ENCODE measurements around the gene FOXN1. TPM values are rescaled to one million over a fixed set of nuclear protein-coding genes. Genes with fewer than 3 reads are reported as not detected.

The FOXN1 gene
- total and polyA plus RNA-seq, 2 of the 13 experiments (the other 11 are each of a cell fraction or from before 2014, with no cell fraction given): 0.01 TPM; not detected in 1

DNA sequence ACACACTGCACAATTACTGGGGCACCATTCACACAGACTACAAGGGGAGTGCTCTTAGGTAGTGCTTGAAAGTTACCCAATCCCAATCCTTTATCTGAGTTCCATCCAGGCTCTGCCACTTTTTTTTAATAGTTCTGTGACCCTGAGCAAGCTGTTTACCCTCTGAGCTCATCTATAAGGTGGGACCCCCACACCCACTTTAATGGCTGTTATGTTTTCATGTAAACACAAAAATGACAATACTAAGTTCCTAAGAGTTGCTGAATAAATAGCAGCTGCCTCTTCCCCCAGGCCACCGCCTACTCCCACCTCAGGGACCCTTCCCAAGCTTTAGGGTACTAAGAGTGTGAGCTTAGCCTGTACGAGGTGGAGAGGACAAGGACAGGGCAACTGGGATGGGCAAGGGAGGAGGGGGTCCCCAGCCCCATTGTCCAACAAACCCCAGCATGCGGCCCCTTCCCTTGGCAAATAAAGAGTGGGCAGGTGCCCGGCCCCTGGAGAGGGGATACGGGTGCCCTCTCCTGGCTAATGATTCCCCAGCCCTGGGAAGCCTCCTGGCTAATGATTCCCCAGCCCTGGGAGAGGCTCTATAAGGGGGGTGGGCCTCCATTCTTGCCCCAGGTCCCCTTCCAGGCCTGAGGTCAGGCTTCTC lies 18.1 kb upstream of the FOXN1 start:
- no peak overlapping the region for H3K9ac ChIP-seq (ENCODE audit: insufficient read depth, low read depth, low read length)
- H3K4me1 ChIP-seq (ENCODE audit: insufficient read depth, low read length): peaks cover 54% of the 10 kb centered on the region
- BruUV-seq (replicated peaks): no TSS peak
- peak; percentile 58 for FAIRE-seq
- peaks cover 0 to 6% of the 10 kb centered on the region in 2 experiments; a peak in 1 of 5 replicates for H3K27me3 ChIP-seq (ENCODE audit: control insufficient read depth in 1 of 2, insufficient read depth in 2 of 2, low read length in 2 of 2)
- intact Hi-C loops (cut with micrococcal nuclease; ENCODE audit: unreplicated experiment): no loop called here
- POLR2A ChIA-PET: interaction anchor here (0.9 to 1.7 kb wide), 4 partner anchors 83 to 142 kb away, joined by 3 to 4 read pairs (median 4); partner anchors contain the start of gene PIGS
- CTCF ChIA-PET (ENCODE audit: low intra/inter-chr PET ratio, low total read pairs): interaction anchor here (1.2 kb wide), 1 partner anchor 53 kb away, joined by 3 read pairs; no protein-coding TSS in a partner anchor
- peak; percentile 90 for ATAC-seq
- H3K9me3 ChIP-seq (ENCODE audit: low read length): no peaks in the 10 kb centered on the region
- no peaks in the 10 kb centered on the region for H3K36me3 ChIP-seq (replicated peaks in 1 of 2; ENCODE audit: control insufficient read depth in 1 of 2, insufficient read depth in 2 of 2, low read length in 2 of 2)
- no peak overlapping the region for H3K27ac ChIP-seq (ENCODE audit: extremely low read length, insufficient read depth, low read length)
- WGBS (ENCODE audit: low lambda C conversion rate): 5% methylated on average over 5 of the region's 5 CpGs
- no peaks in the 10 kb centered on the region; the same call in 1 of the 2 replicates for H4K20me1 ChIP-seq (ENCODE audit: insufficient read depth, low read length)
- in situ Hi-C loops (cut with HindIII; ENCODE audit: extremely low pct_ligation_motif_present, low pct_unique_long_range_greater_than_20kb): no loop called here
- no peaks in the 10 kb centered on the region for H3K79me2 ChIP-seq (ENCODE audit: insufficient read depth, low read length)
- H3K4me2 ChIP-seq (ENCODE audit: low read depth, low read length): peak overlapping the region; percentile 60
- peak; percentile 39 for DNase-seq (ENCODE audit: low spot score)
- peak overlapping the region in 2 of 3 experiments; percentile 11 to 50; a peak in 1 of 6 replicates for H3K4me3 ChIP-seq (replicated peaks in 1 of 3; ENCODE audit: insufficient read depth in 1 of 3, low read depth in 2 of 3, low read length in 3 of 3)
- H2AFZ ChIP-seq (ENCODE audit: low read length): no peak overlapping the region
- TF ChIP-seq, protein P1, sequence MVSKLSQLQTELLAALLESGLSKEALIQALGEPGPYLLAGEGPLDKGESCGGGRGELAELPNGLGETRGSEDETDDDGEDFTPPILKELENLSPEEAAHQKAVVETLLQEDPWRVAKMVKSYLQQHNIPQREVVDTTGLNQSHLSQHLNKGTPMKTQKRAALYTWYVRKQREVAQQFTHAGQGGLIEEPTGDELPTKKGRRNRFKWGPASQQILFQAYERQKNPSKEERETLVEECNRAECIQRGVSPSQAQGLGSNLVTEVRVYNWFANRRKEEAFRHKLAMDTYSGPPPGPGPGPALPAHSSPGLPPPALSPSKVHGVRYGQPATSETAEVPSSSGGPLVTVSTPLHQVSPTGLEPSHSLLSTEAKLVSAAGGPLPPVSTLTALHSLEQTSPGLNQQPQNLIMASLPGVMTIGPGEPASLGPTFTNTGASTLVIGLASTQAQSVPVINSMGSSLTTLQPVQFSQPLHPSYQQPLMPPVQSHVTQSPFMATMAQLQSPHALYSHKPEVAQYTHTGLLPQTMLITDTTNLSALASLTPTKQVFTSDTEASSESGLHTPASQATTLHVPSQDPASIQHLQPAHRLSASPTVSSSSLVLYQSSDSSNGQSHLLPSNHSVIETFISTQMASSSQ (IDR thresholded peaks at IDR 0.05; ENCODE audit: low read depth): peak; percentile 92; the same call in 1 of the 2 replicates
- TF ChIP-seq, protein P1 (CRISPR knock-in tag; IDR thresholded peaks at IDR 0.05; ENCODE audit: borderline replicate concordance): peak; percentile 90
- TF ChIP-seq MAZ (IDR thresholded peaks at IDR 0.05; ENCODE audit: borderline replicate concordance, low read depth, low read length) (no peak), MAZ (CRISPR knock-in tag; IDR thresholded peaks at IDR 0.05; ENCODE audit: low read depth) (peak; percentile 14; the same call in 1 of the 2 replicates), SNAI1 (CRISPR knock-in tag; IDR thresholded peaks at IDR 0.05; ENCODE audit: borderline replicate concordance) (no peak), ZNF549 (CRISPR knock-in tag; IDR thresholded peaks at IDR 0.05) (no peak), XRCC5 (optimal IDR thresholded peaks at IDR 0.05; ENCODE audit: low read length) (peak; percentile 7), GATAD2A (CRISPR knock-in tag; IDR thresholded peaks at IDR 0.05) (peak; percentile 58), BCL6 (CRISPR knock-in tag; IDR thresholded peaks at IDR 0.05) (no peak)
- TF ChIP-seq, protein P2, sequence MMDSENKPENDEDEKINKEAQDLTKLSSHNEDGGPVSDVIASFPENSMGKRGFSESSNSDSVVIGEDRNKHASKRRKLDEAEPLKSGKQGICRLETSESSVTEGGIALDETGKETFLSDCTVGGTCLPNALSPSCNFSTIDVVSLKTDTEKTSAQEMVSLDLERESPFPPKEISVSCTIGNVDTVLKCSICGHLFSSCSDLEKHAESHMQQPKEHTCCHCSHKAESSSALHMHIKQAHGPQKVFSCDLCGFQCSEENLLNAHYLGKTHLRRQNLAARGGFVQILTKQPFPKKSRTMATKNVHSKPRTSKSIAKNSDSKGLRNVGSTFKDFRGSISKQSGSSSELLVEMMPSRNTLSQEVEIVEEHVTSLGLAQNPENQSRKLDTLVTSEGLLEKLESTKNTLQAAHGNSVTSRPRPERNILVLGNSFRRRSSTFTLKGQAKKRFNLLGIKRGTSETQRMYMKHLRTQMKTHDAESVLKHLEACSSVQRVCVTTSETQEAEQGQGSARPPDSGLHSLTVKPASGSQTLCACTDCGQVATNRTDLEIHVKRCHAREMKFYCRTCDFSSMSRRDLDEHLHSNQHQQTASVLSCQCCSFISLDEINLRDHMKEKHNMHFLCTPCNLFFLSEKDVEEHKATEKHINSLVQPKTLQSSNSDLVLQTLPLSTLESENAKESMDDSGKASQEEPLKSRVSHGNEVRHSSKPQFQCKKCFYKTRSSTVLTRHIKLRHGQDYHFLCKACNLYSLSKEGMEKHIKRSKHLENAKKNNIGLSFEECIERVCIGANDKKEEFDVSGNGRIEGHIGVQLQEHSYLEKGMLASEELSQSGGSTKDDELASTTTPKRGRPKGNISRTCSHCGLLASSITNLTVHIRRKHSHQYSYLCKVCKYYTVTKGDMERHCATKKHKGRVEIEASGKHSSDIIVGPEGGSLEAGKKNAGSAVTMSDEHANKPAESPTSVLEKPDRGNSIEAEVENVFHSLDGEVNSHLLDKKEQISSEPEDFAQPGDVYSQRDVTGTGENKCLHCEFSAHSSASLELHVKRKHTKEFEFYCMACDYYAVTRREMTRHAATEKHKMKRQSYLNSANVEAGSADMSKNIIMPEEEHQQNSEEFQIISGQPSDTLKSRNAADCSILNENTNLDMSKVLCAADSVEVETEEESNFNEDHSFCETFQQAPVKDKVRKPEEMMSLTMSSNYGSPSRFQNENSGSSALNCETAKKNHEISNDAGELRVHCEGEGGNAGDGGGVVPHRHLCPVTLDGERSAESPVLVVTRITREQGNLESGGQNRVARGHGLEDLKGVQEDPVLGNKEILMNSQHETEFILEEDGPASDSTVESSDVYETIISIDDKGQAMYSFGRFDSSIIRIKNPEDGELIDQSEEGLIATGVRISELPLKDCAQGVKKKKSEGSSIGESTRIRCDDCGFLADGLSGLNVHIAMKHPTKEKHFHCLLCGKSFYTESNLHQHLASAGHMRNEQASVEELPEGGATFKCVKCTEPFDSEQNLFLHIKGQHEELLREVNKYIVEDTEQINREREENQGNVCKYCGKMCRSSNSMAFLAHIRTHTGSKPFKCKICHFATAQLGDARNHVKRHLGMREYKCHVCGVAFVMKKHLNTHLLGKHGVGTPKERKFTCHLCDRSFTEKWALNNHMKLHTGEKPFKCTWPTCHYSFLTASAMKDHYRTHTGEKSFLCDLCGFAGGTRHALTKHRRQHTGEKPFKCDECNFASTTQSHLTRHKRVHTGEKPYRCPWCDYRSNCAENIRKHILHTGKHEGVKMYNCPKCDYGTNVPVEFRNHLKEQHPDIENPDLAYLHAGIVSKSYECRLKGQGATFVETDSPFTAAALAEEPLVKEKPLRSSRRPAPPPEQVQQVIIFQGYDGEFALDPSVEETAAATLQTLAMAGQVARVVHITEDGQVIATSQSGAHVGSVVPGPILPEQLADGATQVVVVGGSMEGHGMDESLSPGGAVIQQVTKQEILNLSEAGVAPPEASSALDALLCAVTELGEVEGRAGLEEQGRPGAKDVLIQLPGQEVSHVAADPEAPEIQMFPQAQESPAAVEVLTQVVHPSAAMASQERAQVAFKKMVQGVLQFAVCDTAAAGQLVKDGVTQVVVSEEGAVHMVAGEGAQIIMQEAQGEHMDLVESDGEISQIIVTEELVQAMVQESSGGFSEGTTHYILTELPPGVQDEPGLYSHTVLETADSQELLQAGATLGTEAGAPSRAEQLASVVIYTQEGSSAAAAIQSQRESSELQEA (CRISPR knock-in tag; IDR thresholded peaks at IDR 0.05; ENCODE audit: not compliant biosample characterization): no peak

Measured in HepG2 (cell line).